HG03159 (cell line): ENCODE results near the gene MMP2.

ENCODE experiments used
- ATAC-seq: cut with Tn5 transposase; IDR thresholded peaks from one replicate; pipeline ENCODE4 v1.9.1; 2021; ENCODE audit warnings: mild to moderate bottlenecking, moderate library complexity; ENCODE audit not compliant: unreplicated experiment

Gene MMP2

DNA sequence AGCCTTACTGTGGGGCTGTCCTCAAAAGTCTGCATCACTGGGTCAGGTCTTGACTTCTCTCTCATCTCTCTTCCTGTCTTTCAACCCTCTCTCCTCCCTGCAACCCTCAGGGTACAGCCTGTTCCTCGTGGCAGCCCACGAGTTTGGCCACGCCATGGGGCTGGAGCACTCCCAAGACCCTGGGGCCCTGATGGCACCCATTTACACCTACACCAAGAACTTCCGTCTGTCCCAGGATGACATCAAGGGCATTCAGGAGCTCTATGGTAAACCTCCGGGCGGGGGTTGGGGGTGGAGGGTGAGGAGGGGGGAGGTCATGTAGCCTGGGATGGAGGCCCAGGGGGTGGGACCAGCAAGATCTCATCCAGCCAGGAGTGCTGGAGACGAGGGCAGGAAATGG is 12.7 kb downstream of the MMP2 start:
- no peak for ATAC-seq

GRCh38 chr16:55492756-55493380 is 13.9 kb downstream of the MMP2 start:
- no peak for ATAC-seq

DNA sequence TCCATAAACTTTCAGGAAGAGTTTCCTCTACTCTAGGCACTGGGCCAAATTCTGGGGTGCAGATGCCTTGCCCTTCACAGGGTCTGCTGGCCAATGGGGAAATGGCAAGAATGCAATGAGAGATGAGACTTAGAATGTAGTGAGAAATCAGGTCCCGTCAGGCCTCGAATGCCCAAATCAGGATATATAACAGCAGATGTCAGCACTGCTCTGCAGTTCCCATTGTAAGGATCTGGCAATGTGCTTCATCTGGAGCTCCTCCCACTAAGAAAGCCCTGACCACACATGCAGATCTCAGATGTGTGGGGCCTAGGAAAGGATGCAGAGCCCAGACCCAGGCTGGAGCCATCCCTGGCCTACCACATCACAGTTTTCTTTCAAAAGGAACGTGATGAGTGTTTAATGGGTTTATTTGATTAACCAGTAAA is 16.0 kb downstream of the MMP2 start:
- no peak for ATAC-seq

GRCh38 chr16:55495616-55496289 is 16.8 kb downstream of the MMP2 start:
- no peak for ATAC-seq

DNA sequence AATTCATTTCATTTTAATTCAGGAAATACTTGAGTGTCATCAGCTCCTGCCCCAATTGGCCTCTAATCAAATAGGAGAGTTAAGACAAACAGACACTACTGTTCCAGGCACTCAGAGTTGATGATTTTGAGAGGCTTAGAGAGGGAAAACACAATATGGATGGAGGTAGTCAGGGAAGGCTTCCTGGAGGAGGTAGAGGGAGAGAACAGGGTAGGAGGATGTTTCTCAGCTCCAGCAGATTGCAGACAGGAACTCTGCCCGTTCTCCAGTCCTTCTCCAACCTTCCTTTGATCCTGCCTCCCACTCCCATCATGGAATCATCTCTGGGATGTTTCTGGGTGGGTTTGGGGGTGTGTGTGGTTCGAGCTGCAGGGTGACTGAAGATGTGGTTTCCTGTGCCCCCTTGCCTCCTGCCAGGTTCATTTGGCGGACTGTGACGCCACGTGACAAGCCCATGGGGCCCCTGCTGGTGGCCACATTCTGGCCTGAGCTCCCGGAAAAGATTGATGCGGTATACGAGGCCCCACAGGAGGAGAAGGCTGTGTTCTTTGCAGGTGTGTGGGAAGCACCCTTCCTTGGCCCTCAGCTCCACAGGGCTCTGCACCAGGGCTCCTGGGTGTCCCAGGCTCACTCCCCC is 17.6 kb downstream of the MMP2 start:
- ATAC-seq = no peak

GRCh38 chr16:55497558-55497957 is 18.6 kb downstream of the MMP2 start:
- no peak for ATAC-seq

DNA sequence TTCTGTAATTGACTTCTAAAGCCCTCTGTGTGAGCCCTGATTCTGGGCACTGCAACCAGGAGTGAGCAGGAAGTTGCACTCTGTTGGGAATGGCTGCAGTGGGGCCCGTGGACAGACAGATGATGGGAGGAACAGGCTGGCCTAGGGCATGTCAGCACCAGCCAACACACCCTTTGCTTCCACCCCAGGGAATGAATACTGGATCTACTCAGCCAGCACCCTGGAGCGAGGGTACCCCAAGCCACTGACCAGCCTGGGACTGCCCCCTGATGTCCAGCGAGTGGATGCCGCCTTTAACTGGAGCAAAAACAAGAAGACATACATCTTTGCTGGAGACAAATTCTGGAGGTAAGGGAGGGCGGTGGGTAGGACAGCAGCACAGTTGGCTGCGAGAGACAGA is 19.1 kb downstream of the MMP2 start:
- no peak for ATAC-seq

DNA sequence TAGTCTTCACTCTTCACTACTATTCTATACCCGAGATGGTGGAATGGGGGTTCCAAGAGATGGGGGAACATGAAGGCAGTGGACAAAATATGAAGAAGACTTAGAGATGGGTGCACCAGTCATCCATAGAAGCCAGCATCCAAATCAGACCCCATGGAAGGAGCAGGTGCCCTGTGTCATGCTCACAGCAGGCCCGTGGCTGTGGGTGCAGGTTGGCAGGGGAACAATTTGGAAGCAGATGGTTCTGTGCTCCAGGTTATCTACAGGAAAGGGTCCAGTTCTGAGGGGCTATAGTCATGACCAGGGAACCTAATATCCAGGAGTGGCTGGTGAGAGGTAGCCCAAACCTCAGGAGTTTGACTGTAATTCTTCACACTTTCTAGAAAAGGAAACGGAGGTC is 20.3 kb downstream of the MMP2 start:
- ATAC-seq = no peak

- no peak for ATAC-seq
Observed at GRCh38 chr16:55499951-55500529, 21.0 kb downstream of the MMP2 start.

DNA sequence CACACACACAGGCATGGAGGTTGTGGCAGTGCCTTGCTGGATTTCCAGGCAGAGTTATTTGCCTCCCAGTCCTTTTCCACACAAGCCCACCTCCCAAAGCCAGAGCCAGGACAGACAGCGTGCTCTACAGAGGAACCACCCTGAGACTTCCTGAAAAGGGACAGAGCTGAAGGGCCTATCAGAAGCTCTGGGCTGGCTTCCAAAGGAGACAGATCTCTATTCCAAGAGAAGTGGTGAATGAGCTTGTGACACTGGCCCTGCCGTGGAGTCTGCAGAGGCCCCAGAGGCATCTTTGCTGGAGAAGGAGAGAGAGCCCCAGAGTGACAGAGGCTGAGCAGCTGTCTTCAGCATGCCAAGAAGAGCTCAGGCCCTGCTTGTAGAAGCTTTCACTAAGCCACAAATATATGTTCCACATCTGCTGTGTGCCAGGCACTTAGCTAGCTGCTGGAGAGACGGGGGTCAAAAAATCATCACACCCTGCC is 21.6 kb downstream of the MMP2 start:
- ATAC-seq = no peak

DNA sequence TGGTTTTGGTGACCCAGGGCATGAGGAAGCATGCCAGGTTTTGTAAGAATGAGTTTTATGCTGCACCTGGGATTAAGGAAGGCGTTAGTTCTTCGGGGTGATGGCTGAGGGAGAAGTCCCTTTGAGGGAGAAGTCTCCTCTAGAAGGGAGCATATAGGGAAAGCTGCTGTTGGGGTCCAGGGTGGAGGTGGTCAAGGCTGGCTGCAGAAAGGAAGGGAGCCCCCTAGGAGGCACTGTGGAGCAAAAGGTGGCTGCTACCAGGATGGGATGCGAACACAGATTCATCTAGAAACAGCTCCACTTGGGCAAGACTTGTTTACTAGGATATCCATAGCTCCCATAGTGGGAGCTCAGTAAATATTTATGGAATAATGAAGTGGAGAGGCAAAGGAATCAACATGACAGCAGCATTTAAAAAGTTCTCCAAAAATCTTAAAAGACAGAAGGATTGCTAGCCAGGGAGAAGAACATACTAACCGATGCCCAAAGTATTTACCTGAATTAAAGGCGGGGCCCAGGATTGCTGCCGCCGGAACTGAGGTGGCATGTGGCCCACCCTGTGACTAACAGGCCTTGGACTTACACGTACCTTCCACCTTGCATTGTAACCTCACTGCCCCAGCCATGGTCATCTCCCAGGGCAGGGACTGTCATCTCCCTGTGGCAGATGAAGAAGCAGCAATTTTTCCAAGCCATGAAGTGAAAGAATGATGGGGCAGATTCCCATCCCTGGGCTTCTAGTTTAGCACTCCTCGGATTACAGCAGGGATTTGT is 22.7 kb downstream of the MMP2 start:
- no peak for ATAC-seq

DNA sequence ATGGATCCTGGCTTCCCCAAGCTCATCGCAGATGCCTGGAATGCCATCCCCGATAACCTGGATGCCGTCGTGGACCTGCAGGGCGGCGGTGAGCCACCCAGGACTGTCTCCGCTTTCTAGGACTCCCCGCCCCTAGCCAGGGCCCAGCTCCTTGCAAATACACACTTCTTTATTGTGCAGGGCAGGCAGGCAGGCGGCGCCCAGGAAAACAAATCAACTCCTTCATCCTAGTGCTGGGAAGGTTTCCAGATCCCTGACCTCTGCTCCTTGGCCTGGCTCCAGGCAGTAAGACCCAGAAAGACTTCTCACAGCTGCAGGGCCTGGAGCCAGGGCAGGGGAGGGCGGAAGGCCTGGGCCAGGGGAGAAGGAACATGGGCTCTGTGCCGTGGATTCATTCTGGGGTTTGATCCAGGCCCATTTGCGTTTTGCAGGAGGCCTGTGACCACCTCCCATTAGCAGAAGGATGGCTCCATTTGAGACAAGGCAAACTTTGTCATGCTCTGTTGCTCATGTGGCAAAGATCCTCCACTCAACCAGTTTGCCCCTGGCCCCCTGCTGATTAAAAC is 23.9 kb downstream of the MMP2 start:
- ATAC-seq = no peak

DNA sequence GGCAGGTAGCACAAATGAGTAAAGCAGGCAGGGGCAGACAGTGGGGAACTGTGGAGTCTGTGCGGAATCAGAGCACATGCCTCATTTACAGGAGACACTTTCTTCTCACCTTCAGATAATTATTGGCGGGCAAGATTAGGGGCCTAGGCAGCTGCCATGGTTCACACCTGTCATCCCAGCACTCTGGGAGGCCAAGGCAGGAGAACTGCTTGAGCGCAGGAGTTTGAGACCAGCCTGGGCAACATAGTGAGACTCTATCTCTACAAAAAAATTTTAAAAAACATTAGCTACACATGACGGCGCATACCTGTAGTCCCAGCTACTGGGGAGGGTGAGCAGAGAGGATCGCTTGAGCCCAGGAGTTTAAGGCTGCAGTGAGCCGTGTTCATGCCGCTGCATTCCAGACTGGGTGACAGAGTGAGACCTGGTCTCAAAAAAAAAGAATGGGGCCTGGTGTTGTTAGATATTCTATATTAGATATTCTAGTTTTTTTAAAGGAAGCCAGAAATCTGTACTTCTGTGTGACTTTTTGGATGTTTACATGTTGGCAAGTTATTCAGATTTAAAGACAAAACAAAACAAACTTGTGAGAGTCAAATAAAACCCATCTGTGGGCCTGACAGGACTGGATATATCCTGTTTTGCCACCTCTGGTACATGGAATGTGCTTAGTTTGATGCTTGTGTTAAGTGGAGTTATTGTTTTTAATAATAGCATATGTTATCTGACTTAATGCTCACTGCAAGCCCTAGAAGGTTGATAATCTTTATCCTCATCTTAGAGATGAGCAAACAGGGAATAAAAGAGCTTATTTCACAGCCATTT is 24.9 kb downstream of the MMP2 start:
- no peak for ATAC-seq

DNA sequence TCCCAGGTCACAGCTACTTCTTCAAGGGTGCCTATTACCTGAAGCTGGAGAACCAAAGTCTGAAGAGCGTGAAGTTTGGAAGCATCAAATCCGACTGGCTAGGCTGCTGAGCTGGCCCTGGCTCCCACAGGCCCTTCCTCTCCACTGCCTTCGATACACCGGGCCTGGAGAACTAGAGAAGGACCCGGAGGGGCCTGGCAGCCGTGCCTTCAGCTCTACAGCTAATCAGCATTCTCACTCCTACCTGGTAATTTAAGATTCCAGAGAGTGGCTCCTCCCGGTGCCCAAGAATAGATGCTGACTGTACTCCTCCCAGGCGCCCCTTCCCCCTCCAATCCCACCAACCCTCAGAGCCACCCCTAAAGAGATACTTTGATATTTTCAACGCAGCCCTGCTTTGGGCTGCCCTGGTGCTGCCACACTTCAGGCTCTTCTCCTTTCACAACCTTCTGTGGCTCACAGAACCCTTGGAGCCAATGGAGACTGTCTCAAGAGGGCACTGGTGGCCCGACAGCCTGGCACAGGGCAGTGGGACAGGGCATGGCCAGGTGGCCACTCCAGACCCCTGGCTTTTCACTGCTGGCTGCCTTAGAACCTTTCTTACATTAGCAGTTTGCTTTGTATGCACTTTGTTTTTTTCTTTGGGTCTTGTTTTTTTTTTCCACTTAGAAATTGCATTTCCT is 26.5 kb downstream of the MMP2 start:
- ATAC-seq = no peak

DNA sequence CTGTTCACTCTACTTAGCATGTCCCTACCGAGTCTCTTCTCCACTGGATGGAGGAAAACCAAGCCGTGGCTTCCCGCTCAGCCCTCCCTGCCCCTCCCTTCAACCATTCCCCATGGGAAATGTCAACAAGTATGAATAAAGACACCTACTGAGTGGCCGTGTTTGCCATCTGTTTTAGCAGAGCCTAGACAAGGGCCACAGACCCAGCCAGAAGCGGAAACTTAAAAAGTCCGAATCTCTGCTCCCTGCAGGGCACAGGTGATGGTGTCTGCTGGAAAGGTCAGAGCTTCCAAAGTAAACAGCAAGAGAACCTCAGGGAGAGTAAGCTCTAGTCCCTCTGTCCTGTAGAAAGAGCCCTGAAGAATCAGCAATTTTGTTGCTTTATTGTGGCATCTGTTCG is 27.1 kb downstream of the MMP2 start:
- no peak for ATAC-seq

DNA sequence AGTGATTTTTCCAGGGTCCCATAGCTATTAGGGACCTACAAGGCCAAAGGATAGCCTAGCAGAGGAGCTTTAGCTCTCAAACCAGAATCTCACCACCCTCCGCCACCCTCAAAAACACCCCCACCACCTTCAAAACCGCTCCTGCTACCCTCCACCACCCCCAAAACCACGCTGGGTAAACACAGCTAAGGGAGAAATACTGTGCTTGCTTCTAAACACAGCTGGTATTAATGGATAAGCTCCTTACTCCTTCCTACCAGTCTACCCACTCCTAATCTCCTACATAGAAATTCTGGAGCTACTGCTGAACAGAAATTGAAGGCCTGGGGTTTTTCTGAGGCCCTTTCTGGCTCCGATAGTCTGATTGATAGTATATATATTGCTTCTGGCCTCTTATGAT is 27.7 kb downstream of the MMP2 start:
- no peak for ATAC-seq

GRCh38 chr16:55508271-55508921 is 29.4 kb downstream of the MMP2 start:
- ATAC-seq = no peak

DNA sequence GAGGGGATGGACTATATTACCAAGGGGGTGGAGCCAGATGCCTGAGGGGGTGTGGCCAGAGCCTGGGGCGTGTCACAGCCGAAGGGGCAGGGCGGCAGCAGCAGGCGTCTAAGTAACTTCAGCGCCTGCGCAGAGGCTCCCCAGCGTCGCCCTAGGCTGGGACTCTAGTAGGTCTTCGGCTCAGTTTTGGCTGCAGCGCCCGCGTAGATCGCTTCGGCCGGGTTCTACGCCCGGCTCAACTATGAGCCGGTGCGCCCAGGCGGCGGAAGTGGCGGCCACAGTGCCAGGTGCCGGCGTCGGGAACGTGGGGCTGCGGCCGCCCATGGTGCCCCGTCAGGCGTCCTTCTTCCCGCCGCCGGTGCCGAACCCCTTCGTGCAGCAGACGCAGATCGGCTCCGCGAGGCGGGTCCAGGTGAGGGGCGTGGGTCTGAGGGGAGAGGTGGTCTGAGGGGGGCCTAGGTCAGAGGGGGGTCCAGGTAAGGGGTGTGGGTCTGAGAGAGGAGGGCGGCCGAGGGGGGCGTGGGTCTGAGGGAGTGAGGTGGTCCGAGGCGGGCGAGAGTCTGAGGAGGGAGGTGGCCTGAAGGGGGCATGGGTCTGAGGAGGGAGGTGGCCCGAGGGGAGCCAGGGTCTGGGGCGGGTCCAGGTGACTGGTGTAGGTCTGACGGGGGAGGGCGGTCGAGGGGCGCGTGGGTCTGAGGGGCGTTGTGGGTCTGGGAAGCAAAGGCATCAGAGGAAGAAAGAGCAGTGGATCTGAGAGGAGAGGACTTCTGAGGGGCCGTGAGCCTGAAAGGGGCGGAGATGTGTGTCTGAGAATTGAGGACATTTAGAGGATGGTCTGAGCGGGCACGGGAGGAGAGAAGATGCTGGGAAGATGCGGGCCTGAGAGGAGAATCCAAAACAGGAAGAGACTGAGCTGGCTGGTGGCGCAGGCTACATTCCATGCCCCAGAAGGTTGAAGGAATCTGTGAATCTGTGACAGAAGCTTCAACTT is 30.2 kb downstream of the MMP2 start, which contains the start of gene LPCAT2:
TSS of gene LPCAT2 (plus strand) at position 132 of the 991 bp plus-strand sequence. CDS start at position 242, 110 bp downstream.
- no peak for ATAC-seq
